Hematopoietic multipotent progenitor cell treated with erythropoietin and hydrocortisone succinate and interleukin-3 and kit ligand, for 4 days (in vitro differentiated cells): ENCODE measurements around the gene CD48.
A peak's percentile ranks its signal among the peaks of the same experiment; 100 is the strongest.
"Not testable (repeated sequence)": the region's sequence is repeated elsewhere in the genome, so short reads cannot be mapped to it uniquely, and the experiment has no call there.

ENCODE experiments used
- DNase-seq: peaks from one replicate; pipeline ENCODE4 v3.0.0-alpha.2; 2015

CD48 gene

DNA sequence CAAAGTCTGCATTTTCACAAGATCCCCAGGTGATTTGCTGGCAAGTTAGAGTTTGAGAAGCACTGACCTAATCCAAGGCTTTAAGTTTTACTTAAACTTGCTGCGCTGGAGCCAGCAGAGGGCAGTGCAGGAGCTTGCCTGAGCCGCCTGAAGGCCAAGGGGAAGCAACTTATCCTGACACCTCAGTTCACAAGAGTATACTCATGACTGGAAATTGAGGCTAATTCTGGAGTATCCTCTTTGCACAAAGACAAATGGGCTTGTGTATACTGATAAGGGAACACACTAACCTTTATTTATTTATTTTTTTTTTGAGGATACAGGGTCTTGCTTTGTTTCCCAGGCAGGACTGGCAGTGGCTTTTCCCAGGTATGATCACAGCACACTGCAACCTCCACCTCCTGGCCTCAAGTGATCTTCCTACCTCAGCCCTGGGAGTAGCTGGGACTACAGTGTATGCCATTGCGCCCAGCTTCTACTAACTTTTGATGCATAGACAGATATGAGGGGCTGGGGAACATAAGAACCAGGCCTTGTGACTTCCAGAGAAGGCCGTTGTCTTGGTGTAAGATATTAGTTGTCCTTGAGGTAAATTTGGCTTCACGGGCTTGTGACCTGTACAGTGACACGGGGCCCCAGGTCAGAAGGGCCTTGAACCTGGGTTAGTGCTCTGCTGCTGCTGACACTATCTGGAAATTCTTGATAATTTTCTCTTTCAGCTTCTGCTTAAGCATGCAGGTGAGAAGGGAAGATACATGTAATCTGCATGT lies 35.8 kb downstream of the CD48 start:
- DNase-seq, result peak; percentile 90

DNA sequence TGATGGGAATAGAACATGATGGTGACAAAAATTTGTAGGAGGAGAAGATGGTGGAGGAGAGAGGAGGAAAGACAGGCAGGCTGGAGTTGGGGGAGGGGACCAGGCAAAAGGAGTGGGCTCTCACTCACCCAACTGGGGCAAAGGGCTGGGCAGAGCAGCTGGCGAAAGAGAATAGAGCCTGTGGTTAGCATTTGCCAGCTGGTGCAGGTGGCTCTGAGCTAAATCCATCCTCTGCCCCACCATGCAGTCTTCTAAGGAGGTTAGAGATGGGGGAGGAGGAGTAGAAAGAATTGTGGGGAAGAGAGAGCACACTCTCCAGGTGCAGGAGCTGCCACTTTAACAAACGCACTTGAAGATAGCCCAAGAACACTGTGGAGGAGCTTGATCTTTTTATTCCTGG lies 37.2 kb downstream of the CD48 start:
- no peak for DNase-seq

DNA sequence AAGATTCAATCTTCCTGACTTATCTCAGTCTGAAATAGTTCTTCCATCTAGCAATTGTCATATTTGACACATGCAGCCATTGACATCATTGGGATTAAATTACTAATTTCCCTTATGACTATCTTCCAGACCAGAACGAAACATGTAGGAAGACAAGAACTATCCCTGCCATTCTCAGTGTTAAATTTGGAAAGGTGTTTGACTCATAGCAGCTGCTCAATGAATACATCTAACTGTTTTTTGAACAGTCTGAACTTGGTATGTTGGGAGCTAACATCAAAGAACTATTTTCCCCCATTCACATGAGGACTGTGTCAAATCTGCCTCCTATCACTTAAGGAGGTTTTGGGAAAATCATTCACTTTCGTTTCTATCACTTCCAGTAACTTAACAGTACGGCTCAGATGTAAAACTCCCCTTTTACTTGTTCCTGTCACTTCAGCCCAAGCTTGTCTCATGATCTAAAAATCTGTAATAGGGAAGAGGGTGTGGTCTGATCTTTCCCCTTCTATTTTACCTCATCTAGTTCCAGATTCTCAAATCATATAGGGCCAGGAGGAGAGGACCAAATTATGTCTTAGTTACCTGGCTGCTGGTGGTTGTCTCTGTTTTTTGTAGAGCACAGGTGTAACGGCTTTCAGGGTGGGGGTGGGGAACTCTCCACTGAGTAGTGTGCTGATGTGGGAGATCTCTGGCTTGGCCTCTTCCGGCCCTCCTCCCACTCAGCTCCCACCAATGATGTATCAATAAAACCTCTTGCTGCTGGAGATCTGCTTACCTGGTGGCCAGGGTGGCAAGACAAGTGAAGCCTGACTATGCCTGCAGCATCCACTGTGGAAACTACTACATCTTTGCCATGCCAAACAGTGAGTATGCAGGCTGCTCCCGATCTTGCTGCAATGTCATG lies 38.6 kb downstream of the CD48 start:
- DNase-seq, result no peak

DNA sequence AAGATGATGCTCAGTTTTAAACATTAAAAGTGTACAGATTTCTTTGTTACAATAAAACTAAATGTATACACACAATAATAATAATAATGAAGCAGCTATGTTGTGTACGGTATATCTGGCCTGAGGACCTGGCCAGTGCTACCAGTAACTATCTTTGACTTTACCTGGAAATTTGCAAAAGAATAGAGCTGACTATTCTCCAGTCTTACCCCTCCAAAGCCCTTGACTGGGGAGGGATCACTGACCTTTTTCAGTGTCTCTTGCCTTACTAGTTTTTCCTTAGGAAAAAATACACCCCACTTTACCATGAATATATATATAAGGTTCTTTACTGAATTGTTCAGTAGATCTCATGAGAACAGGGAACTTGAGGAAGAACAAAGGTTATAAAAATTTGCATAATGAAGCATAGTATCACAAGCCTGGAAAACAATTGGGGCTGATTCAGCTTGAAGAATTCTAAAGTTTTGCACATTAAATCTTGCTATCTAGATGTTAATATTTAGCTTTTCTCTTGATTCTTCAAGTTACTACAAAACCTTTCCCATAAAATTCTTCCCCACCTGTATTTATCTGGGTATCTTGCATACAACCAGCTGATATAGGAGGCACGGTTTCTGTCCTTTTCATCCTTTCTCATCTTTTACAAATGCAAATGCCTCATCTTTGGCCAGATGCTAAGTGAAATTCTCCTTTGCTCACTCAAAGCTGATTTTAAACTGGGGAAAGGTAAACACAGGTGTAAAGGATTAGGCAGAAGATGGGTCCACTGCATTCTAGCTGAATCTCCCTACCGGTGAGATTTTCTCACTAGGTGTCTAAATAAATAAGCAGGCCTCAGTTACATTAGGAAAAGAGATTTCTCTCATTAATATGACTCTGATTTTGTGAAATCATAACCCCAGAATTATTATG lies 39.8 kb downstream of the CD48 start:
- no peak for DNase-seq

DNA sequence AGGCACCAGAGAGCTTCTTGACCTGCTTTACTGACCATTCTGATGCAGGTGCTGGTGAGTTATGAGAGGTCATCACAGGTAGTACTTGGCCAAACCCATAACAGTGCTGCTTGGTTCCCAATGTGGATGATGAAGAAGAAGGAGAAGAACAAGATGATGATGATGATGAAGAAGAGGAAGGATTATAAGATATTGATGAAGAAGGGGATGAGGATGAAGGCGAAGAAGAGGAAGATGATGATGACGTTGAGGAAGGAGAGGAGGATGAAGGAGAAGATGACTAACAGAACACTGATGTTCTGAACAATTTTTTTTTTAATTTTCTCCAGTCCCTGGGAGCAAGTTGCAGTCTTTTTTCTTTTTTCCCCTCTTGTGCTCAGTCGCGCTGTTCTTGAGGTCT lies 40.9 kb downstream of the CD48 start:
- DNase-seq, result no peak

DNA sequence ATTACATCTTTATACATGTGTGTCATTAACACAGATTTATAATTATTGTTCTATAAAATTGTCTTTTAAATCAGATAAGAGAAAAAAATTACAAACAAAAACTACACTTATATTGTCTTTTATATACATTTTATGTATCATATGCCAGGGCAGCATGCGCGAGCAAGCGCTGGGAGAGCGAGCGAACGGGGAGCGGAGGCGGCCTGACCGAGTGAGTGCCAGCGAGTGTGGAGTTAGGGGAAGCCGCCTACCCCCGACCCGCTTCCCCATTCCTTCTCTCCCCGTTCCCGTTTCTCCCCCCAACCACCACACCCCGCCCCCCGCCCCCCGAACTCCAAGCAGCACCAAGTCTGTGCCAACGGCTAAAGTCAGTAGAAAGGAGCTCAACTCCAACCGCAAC lies 41.8 kb downstream of the CD48 start:
- no peak for DNase-seq

DNA sequence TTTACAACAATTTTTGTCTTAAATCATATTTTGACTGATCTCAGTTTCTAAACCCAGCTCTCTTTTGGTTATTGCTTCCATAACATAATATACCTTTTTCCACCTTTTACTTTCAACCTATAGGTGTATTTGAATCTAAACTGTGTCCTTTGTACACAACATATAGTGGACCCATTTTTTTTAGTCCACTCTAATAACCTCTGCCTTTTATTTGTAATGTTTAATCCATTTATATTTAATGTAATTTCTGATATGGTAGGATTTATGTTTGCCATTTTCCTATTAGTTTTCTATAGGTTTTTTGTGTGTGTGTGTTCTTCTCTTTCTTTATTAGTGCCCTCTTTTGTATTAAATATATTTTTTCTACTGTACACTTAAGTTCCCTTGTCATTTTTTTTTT lies 42.3 kb downstream of the CD48 start:
- DNase-seq, result no peak

DNA sequence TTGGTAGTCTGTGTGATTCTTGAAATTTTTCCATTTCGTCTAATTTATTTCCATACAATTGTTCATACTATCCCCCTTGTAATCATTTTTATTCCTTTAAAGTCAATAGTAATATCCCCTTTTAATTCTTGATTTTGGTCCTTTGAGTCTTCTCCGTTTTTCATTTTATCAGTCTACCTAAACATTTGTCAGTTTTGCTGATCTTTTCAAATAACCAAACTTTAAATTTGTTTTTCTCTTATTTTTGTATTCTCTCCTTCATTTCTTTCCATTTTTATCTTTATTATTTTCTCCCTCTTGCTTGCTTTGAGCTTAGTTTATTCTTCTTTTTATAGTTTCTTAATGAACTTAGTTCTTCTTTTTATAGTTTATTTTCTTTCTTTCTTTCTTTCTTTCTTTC lies 43.7 kb downstream of the CD48 start:
- no peak for DNase-seq

DNA sequence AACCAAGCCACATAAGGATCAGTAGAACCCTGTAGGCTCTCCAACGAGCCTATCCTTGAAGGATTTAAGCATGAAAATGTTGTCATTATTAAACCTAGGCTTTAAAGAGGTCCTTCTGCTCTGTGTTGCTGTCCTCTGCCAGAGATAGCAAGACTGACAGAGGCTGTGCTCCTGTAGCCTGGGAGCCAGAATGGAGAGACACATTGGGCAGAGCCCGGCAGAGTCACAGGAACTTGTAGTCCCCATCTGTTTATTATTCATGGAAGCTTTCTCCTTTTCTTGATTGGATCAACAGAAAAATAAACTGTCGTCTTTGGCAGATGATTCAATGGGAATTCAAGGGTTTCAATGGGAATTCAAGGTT lies 45.6 kb downstream of the CD48 start:
- DNase-seq, result no peak

DNA sequence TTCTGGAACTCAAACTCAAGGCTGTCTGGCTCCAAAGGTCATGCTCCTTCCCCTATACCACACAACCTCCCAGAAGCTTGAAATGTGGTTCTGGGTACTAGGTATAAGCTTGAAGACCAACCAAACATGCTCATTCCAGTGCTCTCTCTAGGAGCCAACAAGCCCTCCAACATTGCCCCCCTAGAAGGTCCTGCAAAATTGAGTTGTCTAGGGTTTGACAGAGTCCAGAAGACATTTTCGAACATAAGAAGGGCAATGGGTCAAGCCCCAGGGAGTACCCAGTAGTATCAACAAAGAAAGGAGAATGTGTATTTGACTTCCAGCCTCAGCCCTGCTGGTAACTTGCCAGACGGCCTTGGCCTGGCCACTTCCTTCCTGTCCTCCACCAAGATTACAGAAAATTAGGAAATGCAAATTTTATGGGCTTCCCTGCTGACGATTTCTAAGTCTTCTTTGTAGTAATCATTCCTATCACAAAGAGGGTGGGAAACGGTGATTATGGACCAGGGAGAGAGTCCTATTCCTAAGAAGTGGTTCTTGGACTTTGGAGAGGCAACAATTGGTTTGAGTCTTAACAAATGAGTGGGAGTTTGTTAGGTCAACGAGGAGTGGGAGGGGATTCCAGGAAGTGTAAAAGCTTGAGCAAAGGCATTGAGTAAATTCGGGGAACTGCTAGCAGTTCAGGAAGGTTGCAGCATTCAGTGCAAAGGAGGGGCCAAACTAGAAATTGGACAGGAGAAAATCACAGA lies 46.1 kb downstream of the CD48 start:
- peak; percentile 84 for DNase-seq

DNA sequence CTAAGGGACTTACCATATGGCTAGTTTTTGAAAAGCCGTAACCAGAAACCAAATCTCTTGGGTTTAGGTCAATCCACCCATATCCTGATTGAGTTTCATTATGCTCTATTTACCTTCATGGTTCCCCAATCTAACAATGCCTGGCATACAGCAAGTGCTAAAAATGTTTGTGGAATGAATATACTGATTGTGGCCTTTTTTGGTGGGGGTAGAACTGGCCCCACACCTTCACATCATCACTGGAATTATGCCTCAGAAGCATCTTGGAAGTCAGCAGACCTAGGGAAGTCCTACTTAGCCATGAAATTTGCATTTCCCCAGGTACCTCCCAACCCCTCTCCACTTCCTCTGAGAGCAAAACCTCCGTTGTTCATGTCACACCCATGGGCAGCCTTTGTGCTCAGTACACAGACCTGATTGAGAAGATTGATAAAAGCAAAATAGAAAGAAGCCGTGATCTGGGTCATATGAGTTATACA lies 47.0 kb downstream of the CD48 start:
- peak; percentile 61 for DNase-seq

DNA sequence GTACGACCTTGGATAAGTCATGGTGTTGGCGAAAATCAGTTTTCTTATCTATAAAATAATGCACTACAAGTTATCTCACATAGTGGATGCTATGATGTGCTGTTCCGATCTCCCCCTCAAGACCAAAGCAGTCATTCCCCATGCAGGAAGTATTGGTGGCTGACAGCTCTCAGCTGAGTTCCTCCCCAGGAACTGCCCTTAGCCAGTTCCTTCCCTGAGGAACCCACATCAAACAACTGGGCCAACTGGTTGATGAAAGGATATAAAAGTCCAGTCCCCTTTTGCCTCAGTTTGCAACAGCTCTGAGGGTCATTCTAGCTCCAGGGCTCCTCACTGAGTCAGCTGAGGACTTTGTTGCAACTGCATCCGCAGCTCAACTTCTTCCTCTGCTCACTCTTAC lies 48.7 kb downstream of the CD48 start:
- no peak for DNase-seq

DNA sequence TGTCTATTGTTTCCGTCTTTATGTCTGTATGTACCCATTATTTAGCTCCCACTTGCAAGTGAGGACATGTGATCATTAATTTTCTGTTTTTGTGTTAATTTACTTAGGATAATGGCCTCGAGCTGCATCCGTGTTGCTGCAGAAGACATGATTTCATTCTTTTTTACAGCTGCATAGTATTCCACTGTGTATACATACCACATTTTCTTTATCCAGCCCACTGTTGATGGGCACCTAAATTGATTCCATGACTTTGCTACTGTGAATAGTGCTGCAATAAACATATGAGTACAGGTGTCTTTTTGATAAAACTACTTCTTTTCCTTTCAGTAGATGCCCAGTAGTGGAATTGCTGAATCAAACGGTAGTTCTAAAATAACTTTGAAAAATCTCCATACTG lies 52.1 kb downstream of the CD48 start:
- DNase-seq, result no peak

DNA sequence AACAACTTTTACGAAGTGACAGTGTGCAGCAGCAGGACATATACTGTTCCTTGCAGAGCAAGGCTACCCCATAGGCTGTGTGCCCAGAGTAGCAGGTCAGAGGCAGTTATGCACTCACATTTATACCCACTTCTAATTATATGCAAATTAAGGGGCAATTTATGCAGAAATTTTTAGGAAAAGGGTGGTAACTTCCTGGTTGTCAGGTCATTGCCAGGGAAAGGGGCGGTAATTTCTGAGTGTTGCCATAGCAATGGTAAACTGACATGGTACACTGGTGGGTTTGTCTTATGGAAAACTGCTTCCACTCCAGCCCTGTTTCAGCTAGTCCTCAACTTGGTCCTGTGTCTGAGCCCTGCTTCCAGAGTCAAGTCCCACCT lies 52.8 kb downstream of the CD48 start:
- no peak for DNase-seq

DNA sequence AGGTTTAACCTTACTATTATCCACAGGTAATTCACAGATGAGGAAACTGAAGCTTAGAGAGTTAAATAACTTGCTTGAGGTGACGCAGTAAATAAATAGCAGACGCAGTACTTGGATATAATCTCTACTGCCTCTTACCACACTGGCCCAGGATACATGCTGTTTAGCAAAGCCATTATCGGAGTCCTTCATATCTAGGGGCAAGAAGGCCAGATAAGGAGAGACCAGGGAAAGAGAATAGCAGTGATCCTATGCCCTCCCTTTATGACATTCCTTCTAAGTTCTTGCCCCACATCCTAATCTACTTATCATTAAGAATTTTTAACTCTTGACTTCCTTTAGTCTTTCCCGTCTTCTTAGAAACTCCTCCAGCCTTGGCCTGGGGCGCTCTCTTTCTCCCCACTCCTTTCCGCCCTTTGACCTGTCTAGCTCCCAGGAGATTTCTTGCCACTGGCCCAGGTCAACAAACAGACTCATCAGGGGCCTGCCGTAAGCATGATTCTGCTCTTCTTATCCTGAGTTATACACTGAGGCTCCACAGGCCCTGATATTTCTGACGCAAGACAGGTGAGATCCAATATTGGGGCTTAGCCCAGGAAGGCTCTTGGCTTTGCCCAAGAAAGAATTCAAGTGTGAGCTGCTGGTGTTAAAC lies 53.3 kb downstream of the CD48 start:
- peak; percentile 47 for DNase-seq

DNA sequence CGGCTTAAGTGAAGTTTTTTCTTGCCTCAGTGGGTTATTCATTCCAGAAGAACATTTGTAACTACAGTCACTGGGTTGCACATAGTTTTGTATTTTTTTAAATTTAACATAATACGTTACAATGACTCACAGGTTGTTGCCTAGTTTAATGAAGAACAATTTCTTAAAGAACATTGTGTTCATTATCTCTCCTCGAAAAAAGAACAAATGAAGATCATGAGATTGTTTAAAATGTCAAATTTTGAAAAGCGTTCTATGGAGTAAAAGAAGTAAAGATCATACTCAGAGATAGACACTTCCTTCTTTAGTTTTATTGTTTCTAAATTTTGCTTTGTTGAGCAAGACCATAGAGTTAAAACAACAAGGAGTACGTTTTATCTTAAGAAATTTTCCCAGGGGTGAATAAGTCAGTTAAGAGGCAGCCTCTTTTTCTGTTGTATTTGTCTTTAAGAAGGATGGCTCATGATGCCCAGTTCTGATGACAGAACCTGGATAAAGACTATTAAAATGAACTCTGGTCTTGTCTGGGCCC lies 54.3 kb downstream of the CD48 start:
- DNase-seq, result peak; percentile 58

DNA sequence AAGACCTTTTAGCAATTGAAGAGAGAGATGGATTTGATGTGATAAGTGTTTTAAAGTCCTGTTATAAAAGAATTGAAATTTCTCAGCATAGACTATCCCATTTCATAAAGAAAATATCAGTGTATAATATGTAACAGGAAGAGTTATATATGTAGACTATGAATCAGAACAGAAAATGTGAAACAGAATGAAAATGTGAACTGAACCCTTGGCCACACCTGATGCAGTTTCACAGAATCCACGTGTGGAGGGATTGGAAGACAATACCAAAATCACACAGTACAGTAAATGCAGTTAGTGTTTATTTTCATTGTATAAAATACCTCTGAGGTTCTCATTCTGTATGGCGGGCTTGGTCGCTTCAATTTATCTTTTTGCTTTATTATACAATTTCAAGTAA lies 54.9 kb downstream of the CD48 start:
- no peak for DNase-seq

DNA sequence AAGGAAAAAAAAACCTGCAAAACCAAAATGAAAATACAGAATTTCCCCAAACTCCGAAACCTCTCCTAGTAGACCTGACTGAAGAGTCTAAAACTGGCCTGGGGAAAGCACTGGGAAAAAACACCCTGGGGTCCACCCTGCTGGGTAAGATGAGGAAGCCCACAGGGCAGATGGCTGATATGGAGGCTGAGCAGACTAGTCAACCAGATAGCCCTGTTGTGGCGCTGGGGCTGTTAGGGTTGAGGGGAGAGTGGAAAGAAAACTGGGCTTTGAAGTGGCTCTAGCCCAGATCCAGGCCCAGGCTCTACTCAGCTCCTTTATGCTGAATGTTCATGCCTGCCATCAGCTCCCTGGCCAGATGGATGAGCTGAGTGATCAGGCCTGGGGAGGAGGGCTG lies 58.0 kb downstream of the CD48 start:
- no peak for DNase-seq

DNA sequence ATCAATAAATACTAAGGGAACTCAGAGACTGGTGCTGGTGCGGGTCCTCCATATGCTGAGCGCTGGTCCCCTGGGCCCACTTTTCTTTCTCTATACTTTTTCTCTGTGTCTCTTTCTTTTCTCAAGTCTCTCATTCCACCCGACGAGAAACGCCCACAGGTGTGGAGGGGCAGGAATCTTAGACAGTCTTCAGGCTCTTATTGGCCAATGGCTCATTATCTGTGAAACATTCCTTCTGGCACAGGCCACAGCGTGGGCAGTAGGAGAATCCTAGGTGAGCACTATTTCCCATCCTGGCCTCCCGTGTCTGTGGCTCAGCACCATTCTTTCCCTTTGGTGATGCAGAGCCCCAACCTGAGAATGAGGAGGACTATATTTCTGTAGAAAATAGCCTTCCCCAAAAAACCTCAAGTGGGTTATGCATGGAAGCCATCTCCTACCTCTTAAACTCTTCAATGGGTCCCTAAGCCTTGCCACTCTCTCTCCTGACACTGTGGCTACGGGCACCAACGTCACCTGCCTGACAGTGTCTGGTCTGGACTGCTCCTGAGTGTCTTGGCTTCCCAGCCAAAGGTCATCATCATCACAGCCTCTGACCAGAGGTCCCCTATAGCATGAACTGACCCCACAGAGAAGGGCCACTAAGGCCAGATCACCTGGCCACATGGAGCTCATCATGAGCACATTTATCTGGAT lies 58.5 kb downstream of the CD48 start:
- DNase-seq, result no peak

DNA sequence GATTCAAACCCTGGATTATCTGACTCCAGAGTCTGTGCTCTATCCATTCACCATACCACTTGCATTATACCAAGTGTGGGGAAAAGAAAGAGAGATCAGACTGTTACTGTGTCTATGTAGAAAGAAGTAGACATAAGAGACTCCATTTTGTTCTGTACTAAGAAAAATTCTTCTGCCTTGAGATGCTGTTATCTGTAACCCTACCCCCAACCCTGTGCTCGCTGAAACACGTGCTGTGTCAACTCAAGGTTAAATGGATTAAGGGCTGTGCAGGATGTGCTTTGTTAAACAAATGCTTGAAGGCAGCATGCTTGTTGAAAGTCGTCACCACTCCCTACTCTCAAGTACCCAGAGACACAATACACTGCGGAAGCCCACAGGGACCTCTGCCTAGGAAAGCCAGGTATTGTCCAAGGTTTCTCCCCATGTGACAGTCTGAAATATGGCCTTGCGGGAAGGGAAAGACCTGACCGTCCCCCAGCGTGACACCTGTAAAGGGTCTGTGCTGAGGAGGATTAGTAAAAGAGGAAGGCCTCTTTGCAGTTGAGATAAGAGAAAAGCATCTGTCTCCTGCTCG lies 59.5 kb downstream of the CD48 start:
- not testable (repeated sequence) for DNase-seq
